Neutrophil (primary cell): Measurements from ENCODE around the gene WNT6.

Experiments used
- H3K27ac ChIP-seq: fragments of 200-600 bp; sonication (generic); 2 replicates; pipeline ENCODE4 v1.5.1; 2016; ENCODE audit warnings: mild to moderate bottlenecking, moderate library complexity
- H3K27me3 ChIP-seq: fragments of 200-600 bp; sonication (generic); 2 replicates; pipeline ENCODE4 v1.6.0; 2016; ENCODE audit warnings: mild to moderate bottlenecking
- H3K36me3 ChIP-seq: fragments of 200-600 bp; sonication (generic); 2 replicates; pipeline ENCODE4 v1.5.1; 2017
- H3K4me1 ChIP-seq, 2 experiments: fragments of 200-600 bp in 1 of 2; sonication (generic) in 1 of 2; 1 replicate in 1 of 2; 2 replicates in 1 of 2; pipeline versions ENCODE4 v1.5.1 to v1.6.1; 2013 to 2016; ENCODE audit warnings: low read depth in 1 of 2, low read length in 1 of 2, mild to moderate bottlenecking in 1 of 2, moderate library complexity in 1 of 2; ENCODE audit not compliant: control insufficient read depth in 1 of 2, insufficient read depth in 1 of 2
- H3K4me3 ChIP-seq, 2 experiments: fragments of 200-600 bp in 1 of 2; sonication (generic) in 1 of 2; 1 replicate in 1 of 2; 2 replicates in 1 of 2; pipeline ENCODE4 v1.5.1; 2013 to 2016; ENCODE audit warnings: low read depth in 1 of 2, low read length in 1 of 2, mild to moderate bottlenecking in 1 of 2, moderate library complexity in 1 of 2
- H3K9me3 ChIP-seq: fragments of 200-600 bp; sonication (generic); 2 replicates; pipeline ENCODE4 v1.5.1; 2016
- TF ChIP-seq, protein P1 (sequence below): fragments of 200-600 bp; sonication (generic); IDR thresholded peaks from 2 replicates; pipeline ENCODE4 v1.5.1; 2016; ENCODE audit warnings: antibody characterized with exemption

Gene WNT6

DNA sequence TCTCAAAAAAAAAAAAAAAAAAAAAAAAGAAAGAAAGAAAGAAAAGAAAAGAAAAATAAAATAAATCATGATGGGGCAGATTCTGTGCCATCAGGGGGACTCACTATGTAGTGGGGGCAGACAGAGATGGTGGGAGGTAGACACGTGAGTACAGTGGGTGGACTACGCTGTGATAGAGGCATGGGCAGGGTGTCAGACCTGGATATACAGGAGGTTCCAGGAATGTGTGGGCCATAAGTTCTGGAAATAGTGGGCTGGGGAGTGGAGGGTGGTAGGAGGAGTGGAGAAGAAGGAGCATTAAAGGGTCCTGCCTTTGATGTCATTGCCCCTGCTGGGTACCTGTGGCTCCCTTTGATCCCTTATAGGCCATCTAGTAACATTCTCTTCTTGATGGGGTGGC lies 8.8 kb upstream of the WNT6 start:
- H3K27me3 ChIP-seq = peaks cover 75% of the 10 kb centered on the region

DNA sequence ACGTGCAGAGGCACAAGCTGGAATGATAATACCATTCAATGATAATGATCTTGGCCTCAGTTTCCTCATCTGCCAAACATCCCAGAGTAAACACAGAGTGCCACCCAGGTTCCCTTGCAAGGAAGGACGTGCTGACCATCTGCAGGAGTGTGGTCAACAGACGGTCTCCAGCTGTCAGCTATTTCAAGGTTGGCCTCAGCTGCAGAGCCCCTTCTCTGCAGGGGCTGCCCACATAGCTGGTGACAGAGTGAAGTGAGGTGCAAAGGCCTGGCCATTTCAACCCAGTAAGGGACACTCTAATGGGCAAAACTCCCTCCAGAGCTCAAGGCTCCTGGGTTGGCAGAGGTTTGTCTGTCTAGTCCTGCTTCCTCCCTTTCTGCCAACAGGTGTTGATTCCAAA lies 8.3 kb upstream of the WNT6 start:
- H3K36me3 ChIP-seq = no peaks in the 10 kb centered on the region
- H3K9me3 ChIP-seq = no peaks in the 10 kb centered on the region
- peaks cover 80% of the 10 kb centered on the region for H3K27me3 ChIP-seq
- no peak overlapping the region for H3K4me3 ChIP-seq
- no peak overlapping the region for H3K27ac ChIP-seq
- TF ChIP-seq, protein P1, sequence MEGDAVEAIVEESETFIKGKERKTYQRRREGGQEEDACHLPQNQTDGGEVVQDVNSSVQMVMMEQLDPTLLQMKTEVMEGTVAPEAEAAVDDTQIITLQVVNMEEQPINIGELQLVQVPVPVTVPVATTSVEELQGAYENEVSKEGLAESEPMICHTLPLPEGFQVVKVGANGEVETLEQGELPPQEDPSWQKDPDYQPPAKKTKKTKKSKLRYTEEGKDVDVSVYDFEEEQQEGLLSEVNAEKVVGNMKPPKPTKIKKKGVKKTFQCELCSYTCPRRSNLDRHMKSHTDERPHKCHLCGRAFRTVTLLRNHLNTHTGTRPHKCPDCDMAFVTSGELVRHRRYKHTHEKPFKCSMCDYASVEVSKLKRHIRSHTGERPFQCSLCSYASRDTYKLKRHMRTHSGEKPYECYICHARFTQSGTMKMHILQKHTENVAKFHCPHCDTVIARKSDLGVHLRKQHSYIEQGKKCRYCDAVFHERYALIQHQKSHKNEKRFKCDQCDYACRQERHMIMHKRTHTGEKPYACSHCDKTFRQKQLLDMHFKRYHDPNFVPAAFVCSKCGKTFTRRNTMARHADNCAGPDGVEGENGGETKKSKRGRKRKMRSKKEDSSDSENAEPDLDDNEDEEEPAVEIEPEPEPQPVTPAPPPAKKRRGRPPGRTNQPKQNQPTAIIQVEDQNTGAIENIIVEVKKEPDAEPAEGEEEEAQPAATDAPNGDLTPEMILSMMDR = no peak
- H3K4me1 ChIP-seq = peaks cover 0 to 8% of the 10 kb centered on the region in 2 experiments

More for the DNA sequence above, 8.8 kb upstream of the WNT6 start:
- no peak overlapping the region for H3K4me3 ChIP-seq
- H3K9me3 ChIP-seq = no peaks in the 10 kb centered on the region
- H3K36me3 ChIP-seq = no peaks in the 10 kb centered on the region
- no peak overlapping the region for H3K27ac ChIP-seq
- TF ChIP-seq, protein P1 = no peak
- H3K4me1 ChIP-seq = peaks cover 0 to 8% of the 10 kb centered on the region in 2 experiments

DNA sequence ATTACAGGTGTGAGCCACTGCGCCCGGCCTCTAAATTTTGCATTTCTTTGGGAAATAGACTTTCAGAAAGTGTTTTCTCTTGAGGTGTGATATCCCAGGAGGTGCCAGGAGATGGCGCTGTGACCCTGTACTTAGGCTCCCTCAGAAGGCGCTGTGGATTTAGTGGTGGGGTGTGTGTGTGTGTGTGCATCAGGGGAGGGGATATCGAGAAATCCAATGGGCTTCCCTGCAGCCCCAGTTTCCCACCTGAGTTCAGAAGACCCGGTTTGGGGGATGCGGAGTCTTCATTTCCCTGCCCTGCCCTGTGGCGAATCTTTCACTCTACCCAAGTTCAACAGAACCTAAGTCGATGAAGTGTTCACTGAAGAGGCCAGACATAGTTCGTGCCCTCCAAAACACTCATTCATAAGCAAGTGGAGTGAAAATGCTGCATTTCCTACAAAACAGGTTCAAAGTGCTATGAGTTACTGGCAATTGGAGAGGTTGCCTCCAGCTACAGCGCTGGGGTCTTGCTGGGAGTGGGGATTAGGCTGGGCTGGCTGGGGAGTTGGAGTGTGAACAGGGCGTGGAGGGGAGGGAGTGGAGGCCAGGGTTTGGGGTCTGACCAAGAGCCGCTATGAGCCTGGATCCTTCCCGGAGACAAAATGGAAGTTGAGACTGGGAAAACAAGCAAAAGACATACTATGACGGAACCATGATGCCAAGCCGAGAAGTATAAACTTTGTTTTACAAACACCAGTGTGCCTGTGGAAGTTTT lies 6.5 kb upstream of the WNT6 start:
- no peak overlapping the region for H3K27ac ChIP-seq
- H3K9me3 ChIP-seq = no peaks in the 10 kb centered on the region
- no peak overlapping the region for H3K4me3 ChIP-seq
- H3K27me3 ChIP-seq = peaks cover 96% of the 10 kb centered on the region
- H3K4me1 ChIP-seq = no peaks in the 10 kb centered on the region
- H3K36me3 ChIP-seq = no peaks in the 10 kb centered on the region
- TF ChIP-seq, protein P1 = peak; percentile 52

DNA sequence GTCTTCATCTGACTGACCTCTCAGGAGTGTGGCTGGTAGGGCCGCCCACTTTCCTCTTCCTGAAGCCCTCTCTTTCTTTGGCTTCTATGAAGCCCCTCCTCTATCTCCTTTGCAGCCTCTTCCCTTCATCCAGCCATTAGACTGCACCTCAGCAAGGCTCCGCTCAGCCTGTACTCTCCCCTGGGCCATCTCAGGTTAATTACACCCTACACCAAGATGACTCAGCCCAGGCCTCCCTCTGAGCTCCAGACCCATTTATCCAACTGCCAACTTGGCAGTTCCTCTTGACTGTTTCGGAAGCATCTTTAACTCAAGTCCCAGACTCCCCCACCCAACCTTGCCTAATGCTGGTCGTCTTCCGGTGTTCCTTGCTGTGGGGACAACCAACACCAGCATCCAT lies 5.8 kb upstream of the WNT6 start:
- Histone ChIP-seq H3K27me3 (peaks cover 96% of the 10 kb centered on the region), H3K4me3 (no peak overlapping the region), H3K27ac (no peak overlapping the region), H3K4me1 (no peaks in the 10 kb centered on the region), H3K36me3 (no peaks in the 10 kb centered on the region), H3K9me3 (no peaks in the 10 kb centered on the region)
- TF ChIP-seq, protein P1 = no peak

DNA sequence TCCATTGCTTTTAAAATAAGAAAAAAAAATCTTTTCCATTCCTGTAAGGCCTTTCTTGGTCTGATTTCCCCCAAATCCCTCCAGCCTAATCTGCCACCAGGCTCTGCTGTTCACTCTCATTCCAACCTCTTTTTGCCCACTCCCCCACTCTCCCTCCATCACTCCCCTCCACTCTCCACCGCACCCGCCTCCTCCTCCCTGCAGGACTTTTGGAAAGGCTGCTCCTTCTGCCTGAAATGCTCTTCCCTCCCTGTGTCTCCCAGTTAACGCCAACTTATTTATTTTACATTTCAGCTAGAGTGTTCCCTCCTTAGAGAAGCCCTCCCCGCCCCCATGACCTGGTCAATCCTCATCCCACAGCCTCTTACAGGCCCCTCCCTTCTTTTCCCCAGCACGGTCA lies 4.7 kb upstream of the WNT6 start:
- Histone ChIP-seq H3K27me3 (peaks cover 97% of the 10 kb centered on the region), H3K27ac (no peak overlapping the region), H3K4me1 (no peaks in the 10 kb centered on the region), H3K4me3 (no peak overlapping the region), H3K9me3 (no peaks in the 10 kb centered on the region), H3K36me3 (no peaks in the 10 kb centered on the region)
- TF ChIP-seq, protein P1 = no peak
